GM12878 (cell line): ENCODE data around the gene CTNNA1. TPM values are rescaled to one million over a fixed set of nuclear protein-coding genes. Genes with fewer than 3 reads are reported as not detected.

Experiments
- ATAC-seq: fragments of 200-7000 bp; cut with Tn5 transposase; 3 replicates; pipeline ENCODE4 v1.9.1; 2020; ENCODE audit warnings: mild to moderate bottlenecking, moderate library complexity
- BruUV-seq: library from RNA; stranded (reverse); fragments of 400-500 nt; replicated peaks from 2 replicates; lab custom pipeline; 2021; lab: Mats Ljungman, UMichigan
- CTCF ChIA-PET: fragments of 300-600 bp; sonication (Branson Sonifier 250); formaldehyde crosslinking; extraction: SDS; loops from one replicate; lab custom pipeline; 2021; ENCODE audit warnings: inconsistent platforms; lab: Yijun Ruan, JAX
- POLR2A ChIA-PET: fragments of 350-600 bp; formaldehyde crosslinking; extraction: SDS; loops from one replicate; lab custom pipeline; 2021; ENCODE audit warnings: inconsistent platforms; lab: Charles Lee
- RAD21 ChIA-PET: fragments of 300-600 bp; sonication (Branson Sonifier 250); formaldehyde crosslinking; loops from one replicate; lab custom pipeline; 2023; ENCODE audit warnings: antibody characterized with exemption; ENCODE audit not compliant: unreplicated experiment; lab: Charles Lee
- SMC1A ChIA-PET: fragments of 300-600 bp; sonication (Branson Sonifier 250); formaldehyde crosslinking; loops from one replicate; lab custom pipeline; 2023; ENCODE audit not compliant: unreplicated experiment, uncharacterized antibody; lab: Charles Lee
- DNase-seq: peaks from one replicate; pipeline ENCODE4 v3.0.0-alpha.2; 2011; ENCODE audit warnings: low read depth, low spot score
- FAIRE-seq: peaks from 3 replicates; lab custom pipeline; 2011; peaks lifted over from hg19 to GRCh38; lab: Jason Lieb, UNC
- H2AFZ ChIP-seq: 2 replicates; pipeline ENCODE4 v1.6.0; 2011; ENCODE audit warnings: low read depth, low read length, control low read depth; ENCODE audit not compliant: control insufficient read depth
- H3K27ac ChIP-seq: 2 replicates; pipeline ENCODE4 v1.5.1; 2011; ENCODE audit warnings: control low read depth; ENCODE audit not compliant: control insufficient read depth, insufficient read depth
- H3K27me3 ChIP-seq, 2 experiments: replicated peaks in 1 of 2; 2 replicates each; pipeline versions ENCODE4 v1.6.0 to v1.6.1; 2011; ENCODE audit warnings: low read length in 1 of 2; ENCODE audit not compliant: control insufficient read depth in 2 of 2, insufficient read depth in 2 of 2
- H3K36me3 ChIP-seq, 2 experiments: 2 replicates each; pipeline ENCODE4 v1.5.1; 2011; ENCODE audit warnings: low read length in 1 of 2; ENCODE audit not compliant: control insufficient read depth in 2 of 2, insufficient read depth in 2 of 2
- H3K4me1 ChIP-seq: 2 replicates; pipeline ENCODE4 v1.6.1; 2011; ENCODE audit warnings: mild to moderate bottlenecking, low read length, moderate library complexity, mixed read lengths; ENCODE audit not compliant: control insufficient read depth, insufficient read depth
- H3K4me2 ChIP-seq: 2 replicates; pipeline ENCODE4 v1.6.0; 2011; ENCODE audit warnings: control low read depth; ENCODE audit not compliant: control insufficient read depth, insufficient read depth
- H3K4me3 ChIP-seq: fragments of 200-600 bp; sonication (generic); 2 replicates; pipeline ENCODE4 v1.5.1; 2016
- H3K79me2 ChIP-seq: 2 replicates; pipeline ENCODE4 v1.6.0; 2011; ENCODE audit warnings: low read length; ENCODE audit not compliant: control insufficient read depth, insufficient read depth
- H3K9ac ChIP-seq: 2 replicates; pipeline ENCODE4 v1.8.0; 2011; ENCODE audit warnings: low read length, control low read depth, mixed read lengths; ENCODE audit not compliant: control insufficient read depth, insufficient read depth
- H3K9me3 ChIP-seq: replicated peaks from 3 replicates; pipeline ENCODE4 v1.5.1; 2011; ENCODE audit warnings: mild to moderate bottlenecking, low read length; ENCODE audit not compliant: control insufficient read depth, insufficient read depth
- H4K20me1 ChIP-seq: 2 replicates; pipeline ENCODE4 v1.6.0; 2011; ENCODE audit not compliant: control insufficient read depth, insufficient read depth
- BMI1 ChIP-seq: fragments of 450-650 bp; IDR thresholded peaks from 2 replicates; pipeline ENCODE4 v1.6.1; 2016; ENCODE audit warnings: mild to moderate bottlenecking, moderate library complexity, borderline replicate concordance
- FOXM1 ChIP-seq: IDR thresholded peaks from 2 replicates; pipeline ENCODE4 v1.6.1; 2012; ENCODE audit warnings: low read depth, mild to moderate bottlenecking, inconsistent platforms, low read length, moderate library complexity
- SP1 ChIP-seq: IDR thresholded peaks from one replicate; pipeline ENCODE4 v1.6.1; 2011; ENCODE audit warnings: low read depth, low read length
- SRF ChIP-seq, 2 experiments: IDR thresholded peaks; 2 replicates each; pipeline ENCODE4 v1.6.1; 2011; ENCODE audit warnings: low read depth in 2 of 2, low read length in 2 of 2, mild to moderate bottlenecking in 1 of 2, moderate library complexity in 1 of 2
- ZBTB40 ChIP-seq: fragments of 450-650 bp; IDR thresholded peaks from 2 replicates; pipeline ENCODE4 v1.6.1; 2016; ENCODE audit warnings: mild to moderate bottlenecking, moderate library complexity, borderline replicate concordance
- ZZZ3 ChIP-seq: IDR thresholded peaks from 2 replicates; pipeline ENCODE4 v1.6.1; 2011; ENCODE audit warnings: low read depth; ENCODE audit not compliant: control insufficient read depth, insufficient read length
- WGBS: methylation state at CpG from one replicate; pipeline ENCODE4 v1.1.6; 2016; ENCODE audit warnings: low lambda C conversion rate; ENCODE audit not compliant: insufficient replicate concordance, insufficient coverage; ENCODE audit errors: missing lambda C conversion rate; 5-methylcytosine and 5-hydroxymethylcytosine counted together
- in situ Hi-C: fragments of 300-500 bp; cut with MboI; formaldehyde crosslinking; loops from 9 replicates; pipeline ENCODE4 v1.14.3; 2018; ENCODE audit warnings: mixed read lengths
- intact Hi-C: fragments of 100-400 bp; cut with micrococcal nuclease; formaldehyde crosslinking; loops from one replicate; pipeline ENCODE4 v1.14.2; 2022; ENCODE audit not compliant: unreplicated experiment
- polyA plus RNA-seq, 11 experiments: library from polyadenylated mRNA; depleted of rRNA in 4 of 11; unstranded in 6 of 11; stranded (reverse) in 5 of 11; fragments of >200 nt; fragmentation: Nextera tagmentation in 4 of 11; fragmentation: Illumina TruSeq in 1 of 11; extraction: Ambion mirVana in 4 of 11; extraction: Trizol in 1 of 11; gene quantifications; 1 replicate in 1 of 11; 2 replicates in 10 of 11; pipeline versions ENCODE4 v1.2.1 to v1.2.3, GENCODE V29; 2011 to 2016; ENCODE audit warnings: inconsistent platforms in 2 of 11, missing spikeins in 2 of 11, low read depth in 1 of 11
- total RNA-seq, 4 experiments: library from RNA; depleted of rRNA in 3 of 4; stranded (reverse); fragments of >200 nt in 3 of 4; fragmentation: Illumina TruSeq in 1 of 4; extraction: Trizol in 1 of 4; gene quantifications; 2 replicates each; pipeline versions ENCODE4 v1.2.1 to v1.2.3, GENCODE V29; 2013 to 2021

The CTNNA1 gene
- total and polyA plus RNA-seq, 10 of the 15 experiments (the other 5 are each of a cell fraction or from before 2014, with no cell fraction given): 32.6 to 104 (median 57.7) TPM

- POLR2A ChIA-PET: no interaction called here
- in situ Hi-C loops: no loop called here
- H3K36me3 ChIP-seq: no peaks in the 10 kb centered on the region
- 33% methylated on average over 2 of the region's 2 CpGs for WGBS
- FAIRE-seq: no peak
- H3K27me3 ChIP-seq: no peaks in the 10 kb centered on the region
- H3K4me3 ChIP-seq: no peak overlapping the region
- H3K79me2 ChIP-seq: no peaks in the 10 kb centered on the region
- SMC1A ChIA-PET: interaction anchor here (0.7 to 0.9 kb wide), 2 partner anchors 17 to 141 kb away, joined by 3 read pairs; no protein-coding TSS in a partner anchor
- TF ChIP-seq FOXM1 (no peak), ZBTB40 (no peak), SRF (IDR thresholded peaks at IDR 0.05; ENCODE audit: low read depth in 2 of 2, low read length in 2 of 2) (no peak), BMI1 (no peak), SP1 (no peak), ZZZ3 (no peak)
- TF ChIP-seq, all 136 proteins: peak for 0
- Histone ChIP-seq H3K9ac (no peak overlapping the region), H3K27ac (no peak overlapping the region), H3K4me1 (no peaks in the 10 kb centered on the region), H4K20me1 (no peaks in the 10 kb centered on the region), H3K4me2 (no peak overlapping the region), H3K9me3 (no peaks in the 10 kb centered on the region), H2AFZ (no peak overlapping the region)
- ATAC-seq (no peak), DNase-seq (no peak)
- no TSS peak for BruUV-seq
- ChIA-PET RAD21 (no interaction called here), CTCF (no interaction called here)
- intact Hi-C loops: no loop called here
Measured at GRCh38 chr5:138732466-138732865, 20.8 kb upstream of the CTNNA1 start.
